Measurements from ENCODE around the gene EIF3L.
A peak's percentile ranks its signal among the peaks of the same experiment; 100 is the strongest.

EIF3L gene

GRCh38 chr22:37806409-37807333 lies 42.5 kb upstream of the EIF3L start:
- Histone ChIP-seq H3K4me3 (ENCODE audit: low read depth in 1 of 2, low read length in 2 of 2) (peak overlapping the region; percentile 77 to 89), H3K27me3 (ENCODE audit: low read depth, low read length) (no peaks in the 10 kb centered on the region), H3K4me1 (ENCODE audit: control insufficient read depth in 1 of 2, insufficient read depth in 2 of 2, low read length in 2 of 2) (peaks cover 5 to 25% of the 10 kb centered on the region in 2 donors), H3K9me3 (ENCODE audit: control insufficient read depth in 1 of 2, low read length in 2 of 2) (no peaks in the 10 kb centered on the region), H3K27ac (ENCODE audit: low read length) (peak overlapping the region; percentile 85), H3K36me3 (ENCODE audit: control insufficient read depth in 1 of 2, insufficient read depth in 2 of 2, low read length in 2 of 2) (no peaks in the 10 kb centered on the region)

GRCh38 chr22:37807410-37808293 lies 41.6 kb upstream of the EIF3L start, which contains the start of gene GCAT:
GCAT (plus strand) TSS chr22:37807934; CDS start chr22:37807968, 34 bp downstream.
- Histone ChIP-seq H3K4me3 (ENCODE audit: low read depth in 1 of 2, low read length in 2 of 2) (peak within 1 kb of the TSS; percentile 77 to 89), H3K9me3 (ENCODE audit: control insufficient read depth in 1 of 2, low read length in 2 of 2) (no peaks in the 10 kb centered on the region), H3K36me3 (ENCODE audit: control insufficient read depth in 1 of 2, insufficient read depth in 2 of 2, low read length in 2 of 2) (no peaks in the 10 kb centered on the region), H3K27ac (ENCODE audit: low read length) (peak within 1 kb of the TSS; percentile 85), H3K27me3 (ENCODE audit: low read depth, low read length) (no peaks in the 10 kb centered on the region), H3K4me1 (ENCODE audit: control insufficient read depth in 1 of 2, insufficient read depth in 2 of 2, low read length in 2 of 2) (peaks cover 5 to 18% of the 10 kb centered on the region in 2 donors)

DNA sequence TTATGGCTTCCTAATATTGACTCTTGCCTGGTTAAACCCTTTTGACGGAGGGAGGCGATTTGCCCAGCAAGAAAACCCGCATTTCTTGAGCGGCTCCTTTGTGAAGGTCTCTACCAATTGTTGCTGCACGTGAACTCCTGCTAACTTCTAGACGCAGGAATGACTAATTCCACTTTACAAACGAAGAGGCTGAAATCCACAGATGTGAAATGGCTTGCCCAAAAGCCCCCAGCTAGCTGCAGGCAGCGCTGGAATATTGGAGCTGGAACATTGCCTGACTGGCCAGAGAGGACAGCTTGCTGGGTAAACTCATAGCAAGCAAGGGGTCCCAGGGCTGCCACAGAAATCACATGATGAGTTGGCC lies 40.9 kb upstream of the EIF3L start:
- H3K9me3 ChIP-seq (ENCODE audit: control insufficient read depth in 1 of 2, low read length in 2 of 2), result no peaks in the 10 kb centered on the region
- no peak overlapping the region for H3K27ac ChIP-seq (ENCODE audit: low read length)
- no peaks in the 10 kb centered on the region for H3K27me3 ChIP-seq (ENCODE audit: low read depth, low read length)
- H3K4me3 ChIP-seq (ENCODE audit: low read depth in 1 of 2, low read length in 2 of 2), result peak overlapping the region; percentile 77 to 89
- H3K36me3 ChIP-seq (ENCODE audit: control insufficient read depth in 1 of 2, insufficient read depth in 2 of 2, low read length in 2 of 2), result no peaks in the 10 kb centered on the region
- H3K4me1 ChIP-seq (ENCODE audit: control insufficient read depth in 1 of 2, insufficient read depth in 2 of 2, low read length in 2 of 2), result peaks cover 5 to 13% of the 10 kb centered on the region in 2 donors

- peaks cover 5 to 13% of the 10 kb centered on the region in 2 donors for H3K4me1 ChIP-seq (ENCODE audit: control insufficient read depth in 1 of 2, insufficient read depth in 2 of 2, low read length in 2 of 2)
- no peak overlapping the region for H3K27ac ChIP-seq (ENCODE audit: low read length)
- no peaks in the 10 kb centered on the region for H3K9me3 ChIP-seq (ENCODE audit: control insufficient read depth in 1 of 2, low read length in 2 of 2)
- H3K4me3 ChIP-seq (ENCODE audit: low read depth in 1 of 2, low read length in 2 of 2), result no peak overlapping the region
- H3K36me3 ChIP-seq (ENCODE audit: control insufficient read depth in 1 of 2, insufficient read depth in 2 of 2, low read length in 2 of 2), result no peaks in the 10 kb centered on the region
- no peaks in the 10 kb centered on the region for H3K27me3 ChIP-seq (ENCODE audit: low read depth, low read length)
These were observed 39.4 kb upstream of the EIF3L start for GRCh38 chr22:37809672-37810333.

- H3K4me3 ChIP-seq (ENCODE audit: low read depth in 1 of 2, low read length in 2 of 2), result no peak overlapping the region
- H3K9me3 ChIP-seq (ENCODE audit: control insufficient read depth in 1 of 2, low read length in 2 of 2), result no peaks in the 10 kb centered on the region
- H3K27me3 ChIP-seq (ENCODE audit: low read depth, low read length), result no peaks in the 10 kb centered on the region
- peaks cover under 1 to 5% of the 10 kb centered on the region in 2 donors for H3K4me1 ChIP-seq (ENCODE audit: control insufficient read depth in 1 of 2, insufficient read depth in 2 of 2, low read length in 2 of 2)
- H3K36me3 ChIP-seq (ENCODE audit: control insufficient read depth in 1 of 2, insufficient read depth in 2 of 2, low read length in 2 of 2), result no peaks in the 10 kb centered on the region
- no peak overlapping the region for H3K27ac ChIP-seq (ENCODE audit: low read length)
These were observed 37.4 kb upstream of the EIF3L start for GRCh38 chr22:37811867-37812266.

GRCh38 chr22:37812869-37813678 lies 36.1 kb upstream of the EIF3L start:
- Histone ChIP-seq H3K9me3 (ENCODE audit: control insufficient read depth in 1 of 2, low read length in 2 of 2) (no peaks in the 10 kb centered on the region), H3K4me3 (ENCODE audit: low read depth in 1 of 2, low read length in 2 of 2) (no peak overlapping the region), H3K27me3 (ENCODE audit: low read depth, low read length) (no peaks in the 10 kb centered on the region), H3K4me1 (ENCODE audit: control insufficient read depth in 1 of 2, insufficient read depth in 2 of 2, low read length in 2 of 2) (peaks cover 5 to 8% of the 10 kb centered on the region in 2 donors), H3K27ac (ENCODE audit: low read length) (no peak overlapping the region), H3K36me3 (ENCODE audit: control insufficient read depth in 1 of 2, insufficient read depth in 2 of 2, low read length in 2 of 2) (no peaks in the 10 kb centered on the region)

DNA sequence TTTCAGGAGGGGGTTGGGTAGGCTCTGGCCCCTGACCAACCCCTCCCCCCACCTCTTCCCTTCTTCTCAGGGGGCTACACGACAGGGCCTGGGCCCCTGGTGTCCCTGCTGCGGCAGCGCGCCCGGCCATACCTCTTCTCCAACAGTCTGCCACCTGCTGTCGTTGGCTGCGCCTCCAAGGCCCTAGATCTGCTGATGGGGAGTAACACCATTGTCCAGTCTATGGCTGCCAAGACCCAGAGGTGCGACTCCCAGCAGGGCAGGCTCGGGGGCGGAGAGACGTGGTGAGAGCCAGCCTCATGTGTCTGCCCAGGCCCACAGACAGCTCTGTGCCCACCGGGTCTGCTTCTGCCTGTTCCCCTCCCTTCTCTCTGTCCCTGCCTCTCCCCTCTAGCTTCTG lies 33.6 kb upstream of the EIF3L start:
- peaks cover 0 to 18% of the 10 kb centered on the region in 2 donors for H3K4me1 ChIP-seq (ENCODE audit: control insufficient read depth in 1 of 2, insufficient read depth in 2 of 2, low read length in 2 of 2)
- H3K27ac ChIP-seq (ENCODE audit: low read length), result no peak overlapping the region
- H3K4me3 ChIP-seq (ENCODE audit: low read depth in 1 of 2, low read length in 2 of 2), result no peak overlapping the region
- H3K36me3 ChIP-seq (ENCODE audit: control insufficient read depth in 1 of 2, insufficient read depth in 2 of 2, low read length in 2 of 2), result no peaks in the 10 kb centered on the region
- H3K27me3 ChIP-seq (ENCODE audit: low read depth, low read length), result peaks cover 7% of the 10 kb centered on the region
- no peaks in the 10 kb centered on the region for H3K9me3 ChIP-seq (ENCODE audit: control insufficient read depth in 1 of 2, low read length in 2 of 2)

DNA sequence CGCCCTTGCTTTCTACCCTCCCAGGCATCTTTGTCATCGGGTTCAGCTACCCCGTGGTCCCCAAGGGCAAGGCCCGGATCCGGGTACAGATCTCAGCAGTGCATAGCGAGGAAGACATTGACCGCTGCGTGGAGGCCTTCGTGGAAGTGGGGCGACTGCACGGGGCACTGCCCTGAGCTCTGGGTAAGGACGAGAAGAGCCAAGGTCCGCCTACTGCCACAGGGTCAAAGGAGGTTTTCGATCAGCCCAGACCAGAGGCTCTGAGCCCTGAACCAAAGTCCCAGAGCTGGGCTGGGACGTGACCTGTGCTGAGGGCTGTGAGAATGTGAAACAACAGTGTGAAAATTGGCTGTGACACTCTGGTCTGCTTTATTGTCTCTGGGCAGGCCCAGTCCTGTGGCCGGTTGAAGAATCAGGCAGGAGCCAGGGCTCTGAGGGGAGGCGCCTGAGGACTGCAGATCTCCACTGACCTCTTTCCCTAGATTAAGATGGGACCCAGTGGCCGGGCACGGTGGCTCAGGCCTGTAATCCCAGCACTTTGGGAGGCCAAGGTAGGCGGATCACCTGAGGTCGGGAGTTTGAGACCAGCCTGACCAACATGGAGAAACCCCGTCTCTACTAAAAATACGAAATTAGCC lies 32.6 kb upstream of the EIF3L start:
- H3K27ac ChIP-seq (ENCODE audit: low read length), result no peak overlapping the region
- no peak overlapping the region for H3K4me3 ChIP-seq (ENCODE audit: low read depth in 1 of 2, low read length in 2 of 2)
- no peaks in the 10 kb centered on the region for H3K36me3 ChIP-seq (ENCODE audit: control insufficient read depth in 1 of 2, insufficient read depth in 2 of 2, low read length in 2 of 2)
- peaks cover 0 to 18% of the 10 kb centered on the region in 2 donors for H3K4me1 ChIP-seq (ENCODE audit: control insufficient read depth in 1 of 2, insufficient read depth in 2 of 2, low read length in 2 of 2)
- peaks cover 7% of the 10 kb centered on the region for H3K27me3 ChIP-seq (ENCODE audit: low read depth, low read length)
- H3K9me3 ChIP-seq (ENCODE audit: control insufficient read depth in 1 of 2, low read length in 2 of 2), result no peaks in the 10 kb centered on the region

DNA sequence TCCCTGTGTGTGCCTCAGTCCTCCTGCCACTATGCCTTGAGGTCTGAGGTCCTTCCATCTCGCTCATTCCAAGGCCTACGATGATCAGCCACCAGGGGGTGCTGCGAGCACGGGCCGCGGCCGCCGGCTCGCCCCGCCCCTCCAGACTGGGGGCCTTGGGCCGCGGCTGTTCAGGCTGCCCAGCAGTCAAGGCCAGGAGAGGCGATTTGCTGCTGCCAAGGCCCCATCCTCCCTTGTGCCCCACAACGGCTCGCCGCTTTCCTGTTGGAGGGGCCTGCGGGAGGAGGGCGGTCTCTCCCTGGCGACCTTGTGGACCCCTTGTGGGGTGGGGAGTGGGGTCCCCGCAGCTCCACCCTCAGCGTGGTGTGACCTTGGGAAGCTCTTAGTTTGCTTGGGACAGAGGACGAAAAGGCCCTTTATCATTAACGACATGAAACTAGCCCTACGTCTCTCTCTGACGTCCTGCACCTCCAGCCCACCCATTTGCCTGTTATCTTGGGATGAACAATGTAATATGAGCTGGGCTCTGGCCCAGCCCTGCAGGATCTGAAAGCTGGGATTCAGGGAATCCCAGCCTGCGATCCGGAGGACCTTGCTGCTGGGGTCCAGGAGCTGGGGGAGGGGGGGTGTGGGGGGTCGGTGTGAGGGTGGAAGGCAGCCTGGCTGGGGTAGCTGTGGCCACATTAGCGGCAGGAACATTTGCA lies 31.4 kb upstream of the EIF3L start:
- Histone ChIP-seq H3K9me3 (ENCODE audit: control insufficient read depth in 1 of 2, low read length in 2 of 2) (no peaks in the 10 kb centered on the region), H3K36me3 (ENCODE audit: control insufficient read depth in 1 of 2, insufficient read depth in 2 of 2, low read length in 2 of 2) (no peaks in the 10 kb centered on the region), H3K4me1 (ENCODE audit: control insufficient read depth in 1 of 2, insufficient read depth in 2 of 2, low read length in 2 of 2) (peaks cover 0 to 18% of the 10 kb centered on the region in 2 donors), H3K27ac (ENCODE audit: low read length) (no peak overlapping the region), H3K4me3 (ENCODE audit: low read depth in 1 of 2, low read length in 2 of 2) (peak overlapping the region; percentile 44 to 66), H3K27me3 (ENCODE audit: low read depth, low read length) (peaks cover 10% of the 10 kb centered on the region)

Data from muscle layer of duodenum (tissue), 2 donors.